ENCODE measurements around the gene LCN1.

Gene LCN1

DNA sequence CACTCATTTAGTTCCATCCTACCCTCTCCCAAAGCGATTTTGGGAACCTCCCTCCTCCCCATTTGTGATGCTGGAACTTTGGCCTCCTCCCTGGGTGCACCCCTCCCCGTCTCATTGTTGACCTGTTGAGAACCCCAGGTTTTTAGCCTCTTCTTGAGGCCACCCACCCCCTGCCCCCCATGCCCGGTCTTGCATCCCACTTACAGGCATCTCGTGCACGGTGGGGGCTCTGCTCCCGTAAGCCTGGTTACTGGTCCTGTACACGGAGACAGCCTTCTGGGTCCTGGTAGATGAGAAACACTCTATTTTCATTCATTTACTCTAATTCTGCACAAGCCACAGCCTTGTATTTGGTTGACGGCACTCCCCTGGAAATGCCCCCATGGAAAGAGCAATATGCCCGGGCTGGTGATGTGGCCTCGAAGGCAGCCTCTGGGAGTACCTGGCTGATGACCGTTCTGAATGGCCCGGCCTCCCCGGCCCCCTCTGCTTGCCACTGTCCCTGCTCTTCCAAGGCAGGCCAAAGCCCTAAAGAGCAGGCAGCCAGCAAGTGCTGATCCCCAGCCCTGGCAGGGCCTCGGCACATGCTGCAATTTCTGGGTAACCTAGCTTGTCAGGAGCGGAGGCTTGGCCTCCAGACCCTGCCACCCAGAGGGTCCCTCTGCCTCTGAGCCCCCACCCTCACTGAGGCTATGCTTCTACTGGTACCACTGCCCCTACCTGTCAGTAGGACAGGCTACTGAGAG is 22.7 kb upstream of the LCN1 start:
- Histone ChIP-seq H3F3A (ENCODE audit: insufficient read depth, low read length) (no peaks in the 10 kb centered on the region), H2AFZ (ENCODE audit: low read length) (no peak overlapping the region), H3K79me2 (ENCODE audit: low read length) (peaks cover 31% of the 10 kb centered on the region), H3K9me2 (replicated peaks; ENCODE audit: insufficient read depth, low read length) (no peaks in the 10 kb centered on the region), H3K27ac (ENCODE audit: low read length) (no peak overlapping the region), H3K36me3 (replicated peaks; ENCODE audit: insufficient read depth, low read length) (peaks cover 3% of the 10 kb centered on the region; the same call in 1 of the 2 replicates), H3K9ac (ENCODE audit: low read length) (no peak overlapping the region), H3K4me3 (ENCODE audit: low read length) (no peak overlapping the region), H3K4me2 (ENCODE audit: low read depth, low read length) (no peak overlapping the region), H3K9me3 (replicated peaks; ENCODE audit: insufficient read depth, low read length) (no peaks in the 10 kb centered on the region), H3K27me3 (replicated peaks; ENCODE audit: insufficient read depth, low read length) (peaks cover 57% of the 10 kb centered on the region), H4K20me1 (ENCODE audit: insufficient read depth, low read length) (no peaks in the 10 kb centered on the region; the same call in 1 of the 2 replicates), H3K4me1 (ENCODE audit: low read length) (peaks cover 10% of the 10 kb centered on the region)
- TF ChIP-seq, protein P1, sequence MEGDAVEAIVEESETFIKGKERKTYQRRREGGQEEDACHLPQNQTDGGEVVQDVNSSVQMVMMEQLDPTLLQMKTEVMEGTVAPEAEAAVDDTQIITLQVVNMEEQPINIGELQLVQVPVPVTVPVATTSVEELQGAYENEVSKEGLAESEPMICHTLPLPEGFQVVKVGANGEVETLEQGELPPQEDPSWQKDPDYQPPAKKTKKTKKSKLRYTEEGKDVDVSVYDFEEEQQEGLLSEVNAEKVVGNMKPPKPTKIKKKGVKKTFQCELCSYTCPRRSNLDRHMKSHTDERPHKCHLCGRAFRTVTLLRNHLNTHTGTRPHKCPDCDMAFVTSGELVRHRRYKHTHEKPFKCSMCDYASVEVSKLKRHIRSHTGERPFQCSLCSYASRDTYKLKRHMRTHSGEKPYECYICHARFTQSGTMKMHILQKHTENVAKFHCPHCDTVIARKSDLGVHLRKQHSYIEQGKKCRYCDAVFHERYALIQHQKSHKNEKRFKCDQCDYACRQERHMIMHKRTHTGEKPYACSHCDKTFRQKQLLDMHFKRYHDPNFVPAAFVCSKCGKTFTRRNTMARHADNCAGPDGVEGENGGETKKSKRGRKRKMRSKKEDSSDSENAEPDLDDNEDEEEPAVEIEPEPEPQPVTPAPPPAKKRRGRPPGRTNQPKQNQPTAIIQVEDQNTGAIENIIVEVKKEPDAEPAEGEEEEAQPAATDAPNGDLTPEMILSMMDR (IDR thresholded peaks at IDR 0.05; ENCODE audit: low read length), result no peak
- no peak for TF ChIP-seq EZH2phosphoT487 (IDR thresholded peaks at IDR 0.05; ENCODE audit: low read length)
- TF ChIP-seq EZH2 (optimal IDR thresholded peaks at IDR 0.05; ENCODE audit: low read depth, low read length), result no peak
- DNase-seq, result no peak

DNA sequence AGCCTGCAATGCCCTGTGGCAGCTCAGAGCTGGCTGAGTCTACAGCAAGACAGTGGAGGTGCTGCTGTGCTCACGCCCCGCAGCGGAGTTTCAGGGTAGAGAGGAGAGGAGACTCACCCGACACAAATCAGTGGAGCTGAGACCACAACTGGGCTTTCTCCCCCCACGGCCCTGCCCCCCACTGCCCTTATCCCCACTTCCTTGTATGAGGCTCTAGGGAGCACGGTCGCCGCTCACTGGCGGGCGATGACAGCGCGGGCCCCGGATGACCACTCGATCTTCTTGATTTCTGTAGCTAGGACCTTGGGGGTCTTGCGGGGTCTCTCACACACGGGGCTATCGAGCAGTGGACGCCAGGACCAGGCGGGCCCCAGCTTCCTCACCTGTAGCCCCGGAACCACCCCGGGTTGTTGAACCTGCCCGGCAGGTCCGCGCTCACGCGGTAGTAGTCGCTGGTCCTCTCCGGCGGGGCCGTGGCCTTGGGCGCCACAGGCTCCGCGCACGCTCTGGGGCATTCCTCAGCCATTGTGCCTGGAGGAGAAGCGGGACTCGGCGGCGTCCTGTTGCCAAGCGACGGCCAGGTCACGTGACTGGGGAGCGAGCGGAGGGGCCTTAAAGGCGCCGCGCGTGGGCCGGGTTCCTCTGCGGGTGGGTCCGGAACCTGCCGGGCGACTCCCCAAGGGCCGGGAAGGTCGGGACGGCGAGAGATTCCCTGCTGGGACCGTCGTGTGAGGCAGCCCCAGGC is 21.7 kb upstream of the LCN1 start:
- H3K4me2 ChIP-seq (ENCODE audit: low read depth, low read length), result peak overlapping the region; percentile 97
- no peak overlapping the region for H3K27ac ChIP-seq (ENCODE audit: low read length)
- peaks cover 33% of the 10 kb centered on the region for H3K79me2 ChIP-seq (ENCODE audit: low read length)
- no peaks in the 10 kb centered on the region for H3K9me2 ChIP-seq (replicated peaks; ENCODE audit: insufficient read depth, low read length)
- H3K36me3 ChIP-seq (replicated peaks; ENCODE audit: insufficient read depth, low read length), result peaks cover 3% of the 10 kb centered on the region; the same call in 1 of the 2 replicates
- no peaks in the 10 kb centered on the region; the same call in 1 of the 2 replicates for H4K20me1 ChIP-seq (ENCODE audit: insufficient read depth, low read length)
- H2AFZ ChIP-seq (ENCODE audit: low read length), result peak overlapping the region; percentile 90
- no peak for TF ChIP-seq EZH2phosphoT487 (IDR thresholded peaks at IDR 0.05; ENCODE audit: low read length)
- no peak for TF ChIP-seq EZH2 (optimal IDR thresholded peaks at IDR 0.05; ENCODE audit: low read depth, low read length)
- TF ChIP-seq, protein P1 (IDR thresholded peaks at IDR 0.05; ENCODE audit: low read length), result no peak
- peak overlapping the region; percentile 89; the same call in 1 of the 2 replicates for H3K9ac ChIP-seq (ENCODE audit: low read length)
- H3K4me3 ChIP-seq (ENCODE audit: low read length), result peak overlapping the region; percentile 90
- DNase-seq, result peak; percentile 82
- peaks cover 10% of the 10 kb centered on the region for H3K4me1 ChIP-seq (ENCODE audit: low read length)
- H3K27me3 ChIP-seq (replicated peaks; ENCODE audit: insufficient read depth, low read length), result peaks cover 50% of the 10 kb centered on the region
- H3F3A ChIP-seq (ENCODE audit: insufficient read depth, low read length), result no peaks in the 10 kb centered on the region
- H3K9me3 ChIP-seq (replicated peaks; ENCODE audit: insufficient read depth, low read length), result no peaks in the 10 kb centered on the region

DNA sequence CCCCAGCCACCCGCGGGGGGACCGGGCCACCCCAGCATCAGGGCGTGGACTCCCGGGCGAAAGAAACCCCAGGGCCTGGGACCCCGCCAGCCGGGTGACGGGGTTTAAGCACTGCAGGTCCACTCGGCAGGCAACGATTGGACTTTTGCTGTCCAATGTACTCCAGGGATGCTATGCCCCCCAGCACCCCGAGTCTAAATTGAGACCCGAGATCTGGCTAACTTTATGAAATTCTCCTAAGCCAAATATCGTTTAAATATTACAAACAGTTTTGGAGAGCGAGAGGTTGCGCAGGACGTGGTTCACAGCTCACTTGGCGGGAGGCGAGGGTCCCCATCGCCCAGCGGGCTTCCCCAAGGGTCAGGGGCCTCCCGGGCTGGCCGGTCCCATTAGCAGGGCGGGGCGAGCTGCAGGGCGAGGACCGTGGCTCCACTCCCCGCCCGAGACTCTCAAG is 21.1 kb upstream of the LCN1 start:
- Histone ChIP-seq H3K9ac (ENCODE audit: low read length) (peak overlapping the region; percentile 89; the same call in 1 of the 2 replicates), H2AFZ (ENCODE audit: low read length) (peak overlapping the region; percentile 90)

More for the DNA sequence above, 21.1 kb upstream of the LCN1 start:
- Histone ChIP-seq H3K9me3 (replicated peaks; ENCODE audit: insufficient read depth, low read length) (no peaks in the 10 kb centered on the region), H3K4me2 (ENCODE audit: low read depth, low read length) (peak overlapping the region; percentile 97), H3K27ac (ENCODE audit: low read length) (no peak overlapping the region), H3K9me2 (replicated peaks; ENCODE audit: insufficient read depth, low read length) (no peaks in the 10 kb centered on the region), H3K36me3 (replicated peaks; ENCODE audit: insufficient read depth, low read length) (peaks cover 3% of the 10 kb centered on the region; the same call in 1 of the 2 replicates), H3K27me3 (replicated peaks; ENCODE audit: insufficient read depth, low read length) (peaks cover 44% of the 10 kb centered on the region), H3K4me1 (ENCODE audit: low read length) (peaks cover 10% of the 10 kb centered on the region), H3K79me2 (ENCODE audit: low read length) (peaks cover 33% of the 10 kb centered on the region), H3F3A (ENCODE audit: insufficient read depth, low read length) (no peaks in the 10 kb centered on the region), H4K20me1 (ENCODE audit: insufficient read depth, low read length) (no peaks in the 10 kb centered on the region; the same call in 1 of the 2 replicates), H3K4me3 (ENCODE audit: low read length) (peak overlapping the region; percentile 90)
- TF ChIP-seq, protein P1 (IDR thresholded peaks at IDR 0.05; ENCODE audit: low read length), result no peak
- TF ChIP-seq EZH2 (optimal IDR thresholded peaks at IDR 0.05; ENCODE audit: low read depth, low read length) (no peak), EZH2phosphoT487 (IDR thresholded peaks at IDR 0.05; ENCODE audit: low read length) (no peak)
- DNase-seq, result no peak

All from MM.1S (cell line).